ENCODE measurements around the gene PDGFB. TPM values are rescaled to one million over a fixed set of nuclear protein-coding genes. Genes with fewer than 3 reads are reported as not detected.

PDGFB gene
- total and polyA plus RNA-seq, 2 donors (not counting 1 experiment from before 2014, with no cell fraction given): 0.04 TPM; not detected in 1

- ChIA-PET POLR2A (interaction anchor here (0.6 kb wide), 1 partner anchor 131 kb away, joined by 4 read pairs; no protein-coding TSS in a partner anchor), CTCF (interaction anchor here (1.3 to 11.3 kb wide), 3 partner anchors 135 to 141 kb away, joined by 3 to 171 read pairs (median 121); partner anchors contain the start of gene RPL3)
- no peaks in the 10 kb centered on the region for H3K27me3 ChIP-seq (replicated peaks in 1 of 4; ENCODE audit: control extremely low read depth in 1 of 4, control insufficient read depth in 3 of 4, insufficient read depth in 4 of 4, low read length in 3 of 4)
- Mint-ChIP-seq H3K27me3 (no peaks in the 10 kb centered on the region), H3K4me1 (peaks cover 32% of the 10 kb centered on the region), H3K4me3 (no peak overlapping the region), H3K27ac (no peak overlapping the region), H3K9me3 (ENCODE audit: insufficient read depth) (no peaks in the 10 kb centered on the region)
- DNase-seq (no peak), ATAC-seq (ENCODE audit: low read depth) (no peak)
- no peak overlapping the region for H3K4me3 ChIP-seq (ENCODE audit: control extremely low read depth in 1 of 5, extremely low read depth in 1 of 5, insufficient read depth in 1 of 5, low read depth in 2 of 5, low read length in 4 of 5)
- no peak overlapping the region for H3K4me2 ChIP-seq (replicated peaks; ENCODE audit: low read depth, low read length, poor library complexity, severe bottlenecking)
- H3K79me2 ChIP-seq (ENCODE audit: control insufficient read depth, insufficient read depth, low read length): no peaks in the 10 kb centered on the region
- H3K4me1 ChIP-seq (ENCODE audit: control insufficient read depth in 2 of 2, insufficient read depth in 2 of 2, low read length in 2 of 2): peaks cover 28 to 36% of the 10 kb centered on the region in 2 donors
- H2AFZ ChIP-seq (ENCODE audit: insufficient read depth, low read depth, low read length, poor library complexity, severe bottlenecking): no peak overlapping the region
- no peaks in the 10 kb centered on the region for H4K20me1 ChIP-seq (ENCODE audit: control insufficient read depth, insufficient read depth, low read length, poor library complexity, severe bottlenecking)
- H3K27ac ChIP-seq (ENCODE audit: low read length in 2 of 2): no peak overlapping the region
- 96% methylated on average over 21 of the region's 23 CpGs for WGBS (ENCODE audit: insufficient coverage)
- intact Hi-C loops (cut with micrococcal nuclease): no loop called here
- no peak overlapping the region for H3K9ac ChIP-seq (ENCODE audit: low read length)
- TF ChIP-seq CTCF (IDR thresholded peaks at IDR 0.05): no peak
- TF ChIP-seq EZH2 (IDR thresholded peaks at IDR 0.05; ENCODE audit: borderline replicate concordance, insufficient read depth, low read depth, low read length, poor library complexity, severe bottlenecking): no peak
- peaks cover 0 to under 1% (median 0%) of the 10 kb centered on the region in 3 donors for H3K9me3 ChIP-seq (ENCODE audit: control extremely low read depth in 1 of 3, control insufficient read depth in 2 of 3, insufficient read depth in 1 of 3, low read length in 2 of 3)
- no peaks in the 10 kb centered on the region for H3K36me3 ChIP-seq (replicated peaks in 1 of 2; ENCODE audit: control extremely low read depth in 1 of 2, control insufficient read depth in 1 of 2, extremely low read depth in 1 of 2, insufficient read depth in 2 of 2, low read length in 1 of 2)
These were observed 68.6 kb downstream of the PDGFB start for GRCh38 chr22:39176143-39176713.

- no peak for TF ChIP-seq EZH2 (IDR thresholded peaks at IDR 0.05; ENCODE audit: borderline replicate concordance, insufficient read depth, low read depth, low read length, poor library complexity, severe bottlenecking)
- no peak for TF ChIP-seq CTCF (IDR thresholded peaks at IDR 0.05)
- no peaks in the 10 kb centered on the region for H3K79me2 ChIP-seq (ENCODE audit: control insufficient read depth, insufficient read depth, low read length)
- peaks cover 38% of the 10 kb centered on the region for H3K4me1 Mint-ChIP-seq
- no peaks in the 10 kb centered on the region for H3K9me3 ChIP-seq (ENCODE audit: control extremely low read depth in 1 of 3, control insufficient read depth in 2 of 3, insufficient read depth in 1 of 3, low read length in 2 of 3)
- H3K4me1 ChIP-seq (ENCODE audit: control insufficient read depth in 2 of 2, insufficient read depth in 2 of 2, low read length in 2 of 2): peaks cover 32 to 43% of the 10 kb centered on the region in 2 donors
- ChIA-PET CTCF (interaction anchor here (11.3 kb wide), 2 partner anchors 135 to 142 kb away, joined by 121 to 171 read pairs; partner anchors contain the start of gene RPL3), POLR2A (interaction anchor here (0.6 kb wide), 1 partner anchor 131 kb away, joined by 4 read pairs; no protein-coding TSS in a partner anchor)
- H3K27ac Mint-ChIP-seq: no peak overlapping the region
- H3K27me3 Mint-ChIP-seq: peaks cover 3% of the 10 kb centered on the region
- H4K20me1 ChIP-seq (ENCODE audit: control insufficient read depth, insufficient read depth, low read length, poor library complexity, severe bottlenecking): no peaks in the 10 kb centered on the region
- ATAC-seq (ENCODE audit: low read depth): no peak
- no peaks in the 10 kb centered on the region for H3K9me3 Mint-ChIP-seq (ENCODE audit: insufficient read depth)
- H2AFZ ChIP-seq (ENCODE audit: insufficient read depth, low read depth, low read length, poor library complexity, severe bottlenecking): no peak overlapping the region
- H3K27me3 ChIP-seq (replicated peaks in 1 of 4; ENCODE audit: control extremely low read depth in 1 of 4, control insufficient read depth in 3 of 4, insufficient read depth in 4 of 4, low read length in 3 of 4): no peaks in the 10 kb centered on the region
- no peak overlapping the region for H3K27ac ChIP-seq (ENCODE audit: low read length in 2 of 2)
- H3K4me3 Mint-ChIP-seq: no peak overlapping the region
- 95% methylated on average over 18 of the region's 18 CpGs for WGBS (ENCODE audit: insufficient coverage)
- DNase-seq: peak; percentile 16
- no peak overlapping the region for H3K9ac ChIP-seq (ENCODE audit: low read length)
- intact Hi-C loops (cut with micrococcal nuclease): no loop called here
- no peak overlapping the region for H3K4me2 ChIP-seq (replicated peaks; ENCODE audit: low read depth, low read length, poor library complexity, severe bottlenecking)
- H3K36me3 ChIP-seq (replicated peaks in 1 of 2; ENCODE audit: control extremely low read depth in 1 of 2, control insufficient read depth in 1 of 2, extremely low read depth in 1 of 2, insufficient read depth in 2 of 2, low read length in 1 of 2): no peaks in the 10 kb centered on the region
- H3K4me3 ChIP-seq (ENCODE audit: control extremely low read depth in 1 of 5, extremely low read depth in 1 of 5, insufficient read depth in 1 of 5, low read depth in 2 of 5, low read length in 4 of 5): no peak overlapping the region
These were observed 69.2 kb downstream of the PDGFB start for GRCh38 chr22:39175353-39176142.

Data from B cell (primary cell).